Measurements from ENCODE around the gene DOLK. TPM values are rescaled to one million over a fixed set of nuclear protein-coding genes. Genes with fewer than 3 reads are reported as not detected.

DOLK gene
- total RNA-seq, 1 experiment from 2014 or later = 12.0 TPM

GRCh38 chr9:128903871-128904620 lies 43.4 kb downstream of the DOLK start:
- TF ChIP-seq, protein P1, sequence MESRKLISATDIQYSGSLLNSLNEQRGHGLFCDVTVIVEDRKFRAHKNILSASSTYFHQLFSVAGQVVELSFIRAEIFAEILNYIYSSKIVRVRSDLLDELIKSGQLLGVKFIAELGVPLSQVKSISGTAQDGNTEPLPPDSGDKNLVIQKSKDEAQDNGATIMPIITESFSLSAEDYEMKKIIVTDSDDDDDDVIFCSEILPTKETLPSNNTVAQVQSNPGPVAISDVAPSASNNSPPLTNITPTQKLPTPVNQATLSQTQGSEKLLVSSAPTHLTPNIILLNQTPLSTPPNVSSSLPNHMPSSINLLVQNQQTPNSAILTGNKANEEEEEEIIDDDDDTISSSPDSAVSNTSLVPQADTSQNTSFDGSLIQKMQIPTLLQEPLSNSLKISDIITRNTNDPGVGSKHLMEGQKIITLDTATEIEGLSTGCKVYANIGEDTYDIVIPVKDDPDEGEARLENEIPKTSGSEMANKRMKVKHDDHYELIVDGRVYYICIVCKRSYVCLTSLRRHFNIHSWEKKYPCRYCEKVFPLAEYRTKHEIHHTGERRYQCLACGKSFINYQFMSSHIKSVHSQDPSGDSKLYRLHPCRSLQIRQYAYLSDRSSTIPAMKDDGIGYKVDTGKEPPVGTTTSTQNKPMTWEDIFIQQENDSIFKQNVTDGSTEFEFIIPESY (IDR thresholded peaks at IDR 0.05; ENCODE audit: extremely low read depth, insufficient replicate concordance, low read length) = no peak
- peak; percentile 17; the same call in 1 of the 2 replicates for TF ChIP-seq JUND (IDR thresholded peaks at IDR 0.05)
- Histone ChIP-seq H3K27me3 (ENCODE audit: insufficient read depth, low read length) (no peaks in the 10 kb centered on the region), H3K9ac (ENCODE audit: low read length) (peak overlapping the region; percentile 28), H3K27ac (ENCODE audit: low read depth, low read length) (0 out of 2 replicates have a peak overlapping the region, but pooled peaks have one; percentile 4), H3K4me1 (ENCODE audit: control insufficient read depth in 1 of 2, insufficient read depth in 2 of 2, low read length in 2 of 2) (peaks cover 16 to 33% of the 10 kb centered on the region in 2 experiments), H3K36me3 (ENCODE audit: control insufficient read depth in 1 of 2, insufficient read depth in 2 of 2, low read length in 2 of 2) (peaks cover 2 to 14% of the 10 kb centered on the region in 2 experiments; a peak in 3 of 4 replicates), H4K20me1 (ENCODE audit: insufficient read depth) (no peaks in the 10 kb centered on the region), H3K9me2 (ENCODE audit: insufficient read depth) (no peaks in the 10 kb centered on the region), H2AFZ (ENCODE audit: low read depth, low read length, poor library complexity, severe bottlenecking) (no peak overlapping the region), H3K9me3 (ENCODE audit: control insufficient read depth in 1 of 2, insufficient read depth in 1 of 2, low read depth in 1 of 2, low read length in 2 of 2) (no peaks in the 10 kb centered on the region), H3K79me2 (ENCODE audit: insufficient read depth, low read length) (peaks cover 4% of the 10 kb centered on the region; the same call in 1 of the 2 replicates), H3K4me2 (ENCODE audit: low read length) (peak overlapping the region; percentile 55), H3K4me3 (replicated peaks in 1 of 2; ENCODE audit: low read depth in 1 of 2, low read length in 2 of 2) (no peak overlapping the region)
- intact Hi-C loops (cut with micrococcal nuclease) = no loop called here
- ATAC-seq (peak; percentile 46), DNase-seq (ENCODE audit: low read depth, low spot score) (no peak)
- ChIA-PET RAD21 (ENCODE audit: low non-redundant PET in 1 of 2, low total read pairs in 2 of 2, uncharacterized antibody in 2 of 2, unreplicated experiment in 2 of 2) (no interaction called here), POLR2A (no interaction called here), CTCF (no interaction called here)
- BruUV-seq (replicated peaks) = no TSS peak

- Histone ChIP-seq H3K36me3 (ENCODE audit: control insufficient read depth in 1 of 2, insufficient read depth in 2 of 2, low read length in 2 of 2) (peaks cover 2 to 7% of the 10 kb centered on the region in 2 experiments; a peak in 2 of 4 replicates), H2AFZ (ENCODE audit: low read depth, low read length, poor library complexity, severe bottlenecking) (no peak overlapping the region), H3K4me2 (ENCODE audit: low read length) (peak overlapping the region; percentile 32), H3K9me3 (ENCODE audit: control insufficient read depth in 1 of 2, insufficient read depth in 1 of 2, low read depth in 1 of 2, low read length in 2 of 2) (no peaks in the 10 kb centered on the region), H3K4me3 (replicated peaks in 1 of 2; ENCODE audit: low read depth in 1 of 2, low read length in 2 of 2) (no peak overlapping the region), H3K79me2 (ENCODE audit: insufficient read depth, low read length) (peaks cover 4% of the 10 kb centered on the region; the same call in 1 of the 2 replicates), H4K20me1 (ENCODE audit: insufficient read depth) (no peaks in the 10 kb centered on the region), H3K9me2 (ENCODE audit: insufficient read depth) (no peaks in the 10 kb centered on the region), H3K27ac (ENCODE audit: low read depth, low read length) (no peak overlapping the region), H3K4me1 (ENCODE audit: control insufficient read depth in 1 of 2, insufficient read depth in 2 of 2, low read length in 2 of 2) (peaks cover 16 to 33% of the 10 kb centered on the region in 2 experiments), H3K27me3 (ENCODE audit: insufficient read depth, low read length) (no peaks in the 10 kb centered on the region), H3K9ac (ENCODE audit: low read length) (no peak overlapping the region)
- POLR2A ChIA-PET = no interaction called here
- RAD21 ChIA-PET (ENCODE audit: low non-redundant PET in 1 of 2, low total read pairs in 2 of 2, uncharacterized antibody in 2 of 2, unreplicated experiment in 2 of 2) = no interaction called here
- intact Hi-C loops (cut with micrococcal nuclease) = no loop called here
- DNase-seq (ENCODE audit: low read depth, low spot score) = no peak
- no peak for ATAC-seq
- no TSS peak for BruUV-seq (replicated peaks)
- CTCF ChIA-PET = no interaction called here
- no peak for TF ChIP-seq POLR2A (IDR thresholded peaks at IDR 0.05; ENCODE audit: borderline replicate concordance, extremely low read depth, insufficient read depth, insufficient read length)
- no peak for TF ChIP-seq POLR2AphosphoS5 (IDR thresholded peaks at IDR 0.05; ENCODE audit: low read depth, low read length)
- TF ChIP-seq CEBPB (IDR thresholded peaks at IDR 0.05; ENCODE audit: low read depth) = no peak
- TF ChIP-seq, protein P2, sequence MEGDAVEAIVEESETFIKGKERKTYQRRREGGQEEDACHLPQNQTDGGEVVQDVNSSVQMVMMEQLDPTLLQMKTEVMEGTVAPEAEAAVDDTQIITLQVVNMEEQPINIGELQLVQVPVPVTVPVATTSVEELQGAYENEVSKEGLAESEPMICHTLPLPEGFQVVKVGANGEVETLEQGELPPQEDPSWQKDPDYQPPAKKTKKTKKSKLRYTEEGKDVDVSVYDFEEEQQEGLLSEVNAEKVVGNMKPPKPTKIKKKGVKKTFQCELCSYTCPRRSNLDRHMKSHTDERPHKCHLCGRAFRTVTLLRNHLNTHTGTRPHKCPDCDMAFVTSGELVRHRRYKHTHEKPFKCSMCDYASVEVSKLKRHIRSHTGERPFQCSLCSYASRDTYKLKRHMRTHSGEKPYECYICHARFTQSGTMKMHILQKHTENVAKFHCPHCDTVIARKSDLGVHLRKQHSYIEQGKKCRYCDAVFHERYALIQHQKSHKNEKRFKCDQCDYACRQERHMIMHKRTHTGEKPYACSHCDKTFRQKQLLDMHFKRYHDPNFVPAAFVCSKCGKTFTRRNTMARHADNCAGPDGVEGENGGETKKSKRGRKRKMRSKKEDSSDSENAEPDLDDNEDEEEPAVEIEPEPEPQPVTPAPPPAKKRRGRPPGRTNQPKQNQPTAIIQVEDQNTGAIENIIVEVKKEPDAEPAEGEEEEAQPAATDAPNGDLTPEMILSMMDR (IDR thresholded peaks at IDR 0.05 in 2 of 3, conservative IDR thresholded peaks at IDR 0.05 in 1 of 3; ENCODE audit: borderline replicate concordance in 1 of 3, insufficient read depth in 1 of 3, low read depth in 2 of 3, low read length in 2 of 3) = no peak
- no peak for TF ChIP-seq MAX (IDR thresholded peaks at IDR 0.05)
- TF ChIP-seq SRF (IDR thresholded peaks at IDR 0.05; ENCODE audit: low read depth) = no peak
- TF ChIP-seq, protein P1 (IDR thresholded peaks at IDR 0.05; ENCODE audit: extremely low read depth, insufficient replicate concordance, low read length) = no peak
- TF ChIP-seq ZNF274 (IDR thresholded peaks at IDR 0.05; ENCODE audit: low read depth, low read length) = no peak
- no peak for TF ChIP-seq SIN3A (IDR thresholded peaks at IDR 0.05; ENCODE audit: low read depth)
- no peak for TF ChIP-seq ELF1 (IDR thresholded peaks at IDR 0.05; ENCODE audit: borderline replicate concordance, low read depth)
- TF ChIP-seq EZH2 (IDR thresholded peaks at IDR 0.05) = no peak
- no peak for TF ChIP-seq CBX3 (IDR thresholded peaks at IDR 0.05; ENCODE audit: low read depth)
- no peak for TF ChIP-seq FOSL1 (IDR thresholded peaks at IDR 0.05; ENCODE audit: low read depth)
Observed at GRCh38 chr9:128903079-128903461, 44.3 kb downstream of the DOLK start.
